HT1080 (cell line): ENCODE results near the gene LAPTM4A. TPM values are rescaled to one million over a fixed set of nuclear protein-coding genes. Genes with fewer than 3 reads are reported as not detected.
A peak's percentile ranks its signal among the peaks of the same experiment; 100 is the strongest.

Source experiments
- DNase-seq: peaks from one replicate; pipeline ENCODE4 v3.0.0-alpha.2; 2015; ENCODE audit warnings: low read depth
- total RNA-seq: library from RNA; depleted of rRNA; stranded (reverse); fragments of >200 nt; shearing (Covaris generic); gene quantifications from 2 replicates; pipeline ENCODE4 v1.2.3, GENCODE V29; 2014

LAPTM4A gene
- total RNA-seq, 1 experiment from 2014 or later = 36.6 TPM

- DNase-seq = no peak
Measured at GRCh38 chr2:20023688-20024087, 27.7 kb downstream of the LAPTM4A start.

GRCh38 chr2:20021405-20022009 is 29.9 kb downstream of the LAPTM4A start:
- DNase-seq = no peak

GRCh38 chr2:20019747-20020146 is 31.7 kb downstream of the LAPTM4A start:
- DNase-seq = no peak

GRCh38 chr2:20018601-20019152 is 32.8 kb downstream of the LAPTM4A start:
- no peak for DNase-seq

GRCh38 chr2:20016346-20016745 is 35.1 kb downstream of the LAPTM4A start:
- DNase-seq = no peak

GRCh38 chr2:20015482-20016083 is 35.8 kb downstream of the LAPTM4A start:
- DNase-seq = peak; percentile 51

GRCh38 chr2:20013126-20013849 is 38.1 kb downstream of the LAPTM4A start:
- no peak for DNase-seq

- no peak for DNase-seq
Measured at GRCh38 chr2:20012282-20013125, 38.9 kb downstream of the LAPTM4A start, which contains the start of gene MATN3. MATN3 (minus strand) TSS chr2:20012668; CDS start chr2:20012631, 37 bp downstream.

GRCh38 chr2:20012032-20012281 is 39.5 kb downstream of the LAPTM4A start:
- DNase-seq = no peak

- DNase-seq = no peak
Measured at GRCh38 chr2:20011276-20012031, 40.0 kb downstream of the LAPTM4A start.

- DNase-seq = no peak
Measured at GRCh38 chr2:20008703-20009102, 42.7 kb downstream of the LAPTM4A start.

- no peak for DNase-seq
Measured at GRCh38 chr2:20005891-20006470, 45.4 kb downstream of the LAPTM4A start.

- DNase-seq = no peak
Measured at GRCh38 chr2:20005067-20005627, 46.3 kb downstream of the LAPTM4A start.

GRCh38 chr2:20001361-20001863 is 50.0 kb downstream of the LAPTM4A start:
- DNase-seq = no peak

- no peak for DNase-seq
Measured at GRCh38 chr2:19993731-19994130, 57.7 kb downstream of the LAPTM4A start.

GRCh38 chr2:19991895-19992294 is 59.5 kb downstream of the LAPTM4A start:
- DNase-seq = no peak

- no peak for DNase-seq
Measured at GRCh38 chr2:19990416-19990728, 61.1 kb downstream of the LAPTM4A start.

- DNase-seq = peak; percentile 88
Measured at GRCh38 chr2:19989667-19990415, 61.6 kb downstream of the LAPTM4A start, which contains the start of gene WDR35. WDR35 (minus strand) TSS chr2:19990105; CDS start chr2:19990015, 90 bp downstream.

GRCh38 chr2:19989342-19989666 is 62.1 kb downstream of the LAPTM4A start:
- no peak for DNase-seq
